PC-9 (cell line): ENCODE measurements around the gene SPTB. TPM values are rescaled to one million over a fixed set of nuclear protein-coding genes. Genes with fewer than 3 reads are reported as not detected.
A peak's percentile ranks its signal among the peaks of the same experiment; 100 is the strongest.

Experiments used
- BruUV-seq: library from RNA; stranded (reverse); fragments of 400-500 nt; replicated peaks from 2 replicates; lab custom pipeline; 2021; lab: Mats Ljungman, UMichigan
- CTCF ChIA-PET: fragments of 300-600 bp; sonication (Branson Sonifier 250); formaldehyde crosslinking; loops from one replicate; lab custom pipeline; 2022; ENCODE audit warnings: antibody characterized with exemption; lab: Charles Lee
- POLR2A ChIA-PET: fragments of 300-600 bp; sonication (Branson Sonifier 250); formaldehyde crosslinking; loops from one replicate; lab custom pipeline; 2022; ENCODE audit warnings: antibody characterized with exemption; ENCODE audit not compliant: unreplicated experiment; lab: Charles Lee
- DNase-seq, 2 experiments: peaks; one replicate each; pipeline versions ENCODE4 v3.0.0 to v3.0.0-alpha.2; 2015 to 2022; ENCODE audit warnings: mixed read lengths in 1 of 2
- H2AFZ ChIP-seq: fragments of 200-600 bp; sonication (generic); 2 replicates; pipeline ENCODE4 v1.8.1; 2017; ENCODE audit warnings: antibody characterized with exemption
- H3F3A ChIP-seq: fragments of 200-600 bp; sonication (generic); 2 replicates; pipeline ENCODE4 v1.8.1; 2017; ENCODE audit warnings: antibody characterized with exemption, mild to moderate bottlenecking, low read depth; ENCODE audit not compliant: insufficient read depth
- H3K27ac ChIP-seq: fragments of 200-600 bp; sonication (generic); 2 replicates; pipeline ENCODE4 v1.6.1; 2016; ENCODE audit warnings: mixed run types
- H3K27me3 ChIP-seq: fragments of 200-600 bp; sonication (generic); 2 replicates; pipeline ENCODE4 v1.6.1; 2016; ENCODE audit warnings: low read depth, mixed run types; ENCODE audit not compliant: insufficient read depth
- H3K36me3 ChIP-seq: fragments of 200-600 bp; sonication (generic); 2 replicates; pipeline ENCODE4 v1.6.1; 2016; ENCODE audit warnings: low read depth, mixed run types
- H3K4me1 ChIP-seq: fragments of 200-600 bp; sonication (generic); replicated peaks from 2 replicates; pipeline ENCODE4 v1.6.1; 2016; ENCODE audit warnings: mixed run types; ENCODE audit not compliant: insufficient read depth
- H3K4me2 ChIP-seq: fragments of 200-600 bp; sonication (generic); 2 replicates; pipeline ENCODE4 v1.6.1; 2017; ENCODE audit warnings: mixed run types
- H3K4me3 ChIP-seq: fragments of 200-600 bp; sonication (generic); 2 replicates; pipeline ENCODE4 v1.6.1; 2016; ENCODE audit warnings: mixed run types
- H3K79me2 ChIP-seq: fragments of 200-600 bp; sonication (generic); 2 replicates; pipeline ENCODE4 v1.6.1; 2017; ENCODE audit warnings: low read depth, mixed run types
- H3K9me2 ChIP-seq: fragments of 200-600 bp; sonication (generic); 2 replicates; pipeline ENCODE4 v1.8.1; 2017; ENCODE audit warnings: mild to moderate bottlenecking; ENCODE audit not compliant: insufficient read depth
- H3K9me3 ChIP-seq: fragments of 200-600 bp; sonication (generic); 2 replicates; pipeline ENCODE4 v1.8.1; 2016; ENCODE audit warnings: low read depth; ENCODE audit not compliant: insufficient read depth
- H4K20me1 ChIP-seq: fragments of 200-600 bp; sonication (generic); 2 replicates; pipeline ENCODE4 v1.8.1; 2017; ENCODE audit not compliant: insufficient read depth
- EZH2 ChIP-seq: fragments of 200-600 bp; sonication (generic); IDR thresholded peaks from 2 replicates; pipeline ENCODE4 v1.8.0; 2017; ENCODE audit warnings: antibody characterized with exemption, low read depth
- intact Hi-C: fragments of 100-400 bp; cut with micrococcal nuclease; formaldehyde crosslinking; loops from one replicate; pipeline ENCODE4 v1.10.0; 2022; ENCODE audit not compliant: unreplicated experiment
- total RNA-seq: library from RNA; stranded (reverse); gene quantifications from 2 replicates; pipeline ENCODE4 v1.2.3, GENCODE V29; 2021
- TF ChIP-seq, protein P1 (sequence below): fragments of 200-600 bp; sonication (generic); conservative IDR thresholded peaks from 2 replicates; pipeline ENCODE4 v1.6.1; 2017; ENCODE audit warnings: mixed run types, antibody characterized with exemption, mild to moderate bottlenecking, moderate library complexity

Gene SPTB
- total RNA-seq, 1 experiment from 2014 or later, result 0.50 TPM

DNA sequence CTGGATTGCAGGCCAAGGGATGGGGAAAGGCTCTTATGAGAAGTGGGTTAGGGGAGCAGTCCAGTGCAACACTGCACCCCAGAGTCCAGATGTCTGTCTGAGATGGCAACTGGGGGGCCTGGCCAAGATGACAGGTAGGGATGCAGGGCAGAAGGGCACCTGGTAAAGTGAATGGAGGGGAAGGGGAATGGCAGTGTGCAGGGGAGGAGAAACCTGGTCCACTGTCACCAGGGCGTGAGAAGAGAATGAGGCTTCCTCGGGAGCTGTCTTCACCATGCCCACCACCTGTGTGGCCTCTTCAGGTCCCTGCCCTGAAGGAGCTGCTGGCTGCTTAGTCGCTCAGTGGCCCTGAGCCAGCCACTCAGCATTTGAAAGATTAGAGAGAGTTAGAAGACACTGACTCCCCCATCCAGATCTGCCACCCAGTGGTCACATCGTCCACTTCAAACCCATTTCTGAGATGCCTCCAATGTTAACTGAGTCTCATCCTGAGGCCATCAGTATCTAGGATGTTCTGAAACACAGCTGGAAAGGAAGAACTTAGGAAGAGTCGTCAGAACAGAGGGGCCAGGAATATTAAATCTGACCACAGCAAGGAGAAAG is 118.2 kb downstream of the SPTB start:
- Histone ChIP-seq H3K4me1 (peaks cover 68% of the 10 kb centered on the region), H3K4me2 (peak overlapping the region; percentile 59), H3K27me3 (no peaks in the 10 kb centered on the region), H3K9me3 (no peaks in the 10 kb centered on the region), H3K9me2 (no peaks in the 10 kb centered on the region), H4K20me1 (no peaks in the 10 kb centered on the region), H3K4me3 (peak overlapping the region; percentile 12; the same call in 1 of the 2 replicates), H2AFZ (no peak overlapping the region), H3F3A (peaks cover 43% of the 10 kb centered on the region), H3K79me2 (no peaks in the 10 kb centered on the region), H3K36me3 (no peaks in the 10 kb centered on the region), H3K27ac (peak overlapping the region; percentile 27; the same call in 1 of the 2 replicates)
- CTCF ChIA-PET, result interaction anchor here (0.5 to 1.3 kb wide), 4 partner anchors 22 to 221 kb away, joined by 3 to 4 read pairs (median 3); partner anchors contain the start of gene HSPA2
- no peak for DNase-seq
- intact Hi-C loops, result loop anchor here (1.0 to 5.0 kb wide), 4 partner anchors 58 to 424 kb away; no protein-coding TSS in a partner anchor
- TF ChIP-seq EZH2, result no peak
- TF ChIP-seq, protein P1, sequence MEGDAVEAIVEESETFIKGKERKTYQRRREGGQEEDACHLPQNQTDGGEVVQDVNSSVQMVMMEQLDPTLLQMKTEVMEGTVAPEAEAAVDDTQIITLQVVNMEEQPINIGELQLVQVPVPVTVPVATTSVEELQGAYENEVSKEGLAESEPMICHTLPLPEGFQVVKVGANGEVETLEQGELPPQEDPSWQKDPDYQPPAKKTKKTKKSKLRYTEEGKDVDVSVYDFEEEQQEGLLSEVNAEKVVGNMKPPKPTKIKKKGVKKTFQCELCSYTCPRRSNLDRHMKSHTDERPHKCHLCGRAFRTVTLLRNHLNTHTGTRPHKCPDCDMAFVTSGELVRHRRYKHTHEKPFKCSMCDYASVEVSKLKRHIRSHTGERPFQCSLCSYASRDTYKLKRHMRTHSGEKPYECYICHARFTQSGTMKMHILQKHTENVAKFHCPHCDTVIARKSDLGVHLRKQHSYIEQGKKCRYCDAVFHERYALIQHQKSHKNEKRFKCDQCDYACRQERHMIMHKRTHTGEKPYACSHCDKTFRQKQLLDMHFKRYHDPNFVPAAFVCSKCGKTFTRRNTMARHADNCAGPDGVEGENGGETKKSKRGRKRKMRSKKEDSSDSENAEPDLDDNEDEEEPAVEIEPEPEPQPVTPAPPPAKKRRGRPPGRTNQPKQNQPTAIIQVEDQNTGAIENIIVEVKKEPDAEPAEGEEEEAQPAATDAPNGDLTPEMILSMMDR, result peak; percentile 64
- POLR2A ChIA-PET, result interaction anchor here (0.5 kb wide), 1 partner anchor 56 kb away, joined by 3 read pairs; no protein-coding TSS in a partner anchor
- BruUV-seq, result no TSS peak

DNA sequence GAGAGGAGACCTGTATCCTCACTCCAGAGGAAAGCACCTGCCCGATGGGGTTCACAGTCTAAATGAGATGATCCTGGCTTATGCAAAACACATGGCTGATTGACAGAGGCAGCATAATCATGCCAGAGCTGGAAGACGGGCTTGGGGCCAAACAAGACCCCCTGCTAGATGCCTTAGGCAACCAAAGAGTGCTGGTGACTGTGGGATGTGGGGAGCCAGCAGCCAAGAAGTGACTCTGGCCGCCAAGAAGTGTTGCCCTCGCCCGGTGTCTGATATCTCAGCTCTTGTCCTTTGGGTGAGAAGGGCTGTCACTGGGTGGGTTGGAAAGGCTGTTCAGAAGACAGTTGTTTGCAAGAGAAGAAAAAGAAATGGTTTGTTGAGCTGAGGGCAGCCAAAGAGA is 118.8 kb downstream of the SPTB start:
- TF ChIP-seq EZH2, result no peak
- TF ChIP-seq, protein P1, result no peak
- H3K4me1 ChIP-seq, result peaks cover 68% of the 10 kb centered on the region
- POLR2A ChIA-PET, result no interaction called here
- peaks cover 49% of the 10 kb centered on the region for H3F3A ChIP-seq
- no peak for DNase-seq
- no peaks in the 10 kb centered on the region for H3K9me3 ChIP-seq
- no peaks in the 10 kb centered on the region for H3K9me2 ChIP-seq
- CTCF ChIA-PET, result interaction anchor here (0.6 to 1.3 kb wide), 2 partner anchors 22 to 107 kb away, joined by 3 to 4 read pairs; no protein-coding TSS in a partner anchor
- BruUV-seq, result no TSS peak
- no peaks in the 10 kb centered on the region for H4K20me1 ChIP-seq
- no peaks in the 10 kb centered on the region for H3K36me3 ChIP-seq
- intact Hi-C loops, result loop anchor here (5.0 kb wide), 1 partner anchor 424 kb away; no protein-coding TSS in a partner anchor
- no peak overlapping the region for H3K4me3 ChIP-seq
- H3K27ac ChIP-seq, result no peak overlapping the region
- H2AFZ ChIP-seq, result no peak overlapping the region
- H3K27me3 ChIP-seq, result no peaks in the 10 kb centered on the region
- H3K4me2 ChIP-seq, result peak overlapping the region; percentile 59
- H3K79me2 ChIP-seq, result no peaks in the 10 kb centered on the region

GRCh38 chr14:64760146-64760755 is 119.5 kb downstream of the SPTB start:
- intact Hi-C loops, result loop anchor here (5.0 kb wide), 1 partner anchor 423 kb away; no protein-coding TSS in a partner anchor
- H3K9me2 ChIP-seq, result no peaks in the 10 kb centered on the region
- H3K4me3 ChIP-seq, result no peak overlapping the region
- DNase-seq, result peak in 1 of 2 experiments; percentile 58
- peaks cover 74% of the 10 kb centered on the region for H3K4me1 ChIP-seq
- ChIA-PET CTCF (interaction anchor here (0.6 to 0.7 kb wide), 3 partner anchors 54 to 206 kb away, joined by 4 to 6 read pairs (median 5); no protein-coding TSS in a partner anchor), POLR2A (interaction anchor here (0.6 kb wide), 1 partner anchor 222 kb away, joined by 6 read pairs; no protein-coding TSS in a partner anchor)
- H3K79me2 ChIP-seq, result no peaks in the 10 kb centered on the region
- no peak overlapping the region for H3K27ac ChIP-seq
- no peak overlapping the region for H2AFZ ChIP-seq
- no peaks in the 10 kb centered on the region for H3K36me3 ChIP-seq
- H4K20me1 ChIP-seq, result no peaks in the 10 kb centered on the region
- no peaks in the 10 kb centered on the region for H3K27me3 ChIP-seq
- no TSS peak for BruUV-seq
- H3F3A ChIP-seq, result peaks cover 53% of the 10 kb centered on the region
- no peak for TF ChIP-seq EZH2
- TF ChIP-seq, protein P1, result peak; percentile 88
- no peak overlapping the region for H3K4me2 ChIP-seq
- no peaks in the 10 kb centered on the region for H3K9me3 ChIP-seq
